GM12891 (cell line): ENCODE data around the gene PLAU.

ENCODE experiments used
- PAX5 ChIP-seq: IDR thresholded peaks from 2 replicates; pipeline ENCODE4 v1.6.1; 2011; ENCODE audit warnings: low read length, moderate library complexity, mild to moderate bottlenecking; ENCODE audit not compliant: insufficient read depth, severe bottlenecking
- POLR2A ChIP-seq: IDR thresholded peaks from 2 replicates; pipeline ENCODE4 v1.6.1; 2011; ENCODE audit warnings: low read depth, low read length, control low read depth
- POLR2AphosphoS5 ChIP-seq: IDR thresholded peaks from 2 replicates; pipeline ENCODE4 v1.6.1; 2011; ENCODE audit warnings: low read depth, low read length, control low read depth
- POU2F2 ChIP-seq: IDR thresholded peaks from 2 replicates; pipeline ENCODE4 v1.6.1; 2011; ENCODE audit warnings: low read depth, mild to moderate bottlenecking, control low read depth, low read length, moderate library complexity
- SPI1 ChIP-seq: IDR thresholded peaks from 2 replicates; pipeline ENCODE4 v1.6.1; 2011; ENCODE audit warnings: low read depth, low read length, control low read depth
- TAF1 ChIP-seq: IDR thresholded peaks from 2 replicates; pipeline ENCODE4 v1.6.1; 2011; ENCODE audit warnings: low read depth, low read length, control low read depth

GRCh38 chr10:73924935-73925334 lies 14.0 kb downstream of the PLAU start:
- TF ChIP-seq POLR2A (no peak), TAF1 (no peak), POLR2AphosphoS5 (no peak), SPI1 (no peak), PAX5 (no peak), POU2F2 (no peak)
